ENCODE measurements around the gene SULT1C4.

Gene SULT1C4

GRCh38 chr2:108404784-108405397 lies 27.1 kb downstream of the SULT1C4 start:
- H3K4me2 ChIP-seq (ENCODE audit: insufficient read depth, low read length): no peak overlapping the region
- H3K9ac ChIP-seq (ENCODE audit: low read depth, low read length): no peak overlapping the region
- TF ChIP-seq CTCF (IDR thresholded peaks at IDR 0.05; ENCODE audit: borderline replicate concordance, extremely low read depth, low read length, poor library complexity, severe bottlenecking) (no peak), EZH2 (IDR thresholded peaks at IDR 0.05; ENCODE audit: borderline replicate concordance, low read depth, low read length, severe bottlenecking) (no peak)
- DNase-seq: no peak
- peaks cover 10% of the 10 kb centered on the region for H3K9me3 ChIP-seq (ENCODE audit: insufficient read depth, low read length, severe bottlenecking)
- no peaks in the 10 kb centered on the region for H3K4me1 ChIP-seq (ENCODE audit: insufficient read depth, low read length)
- H3K36me3 ChIP-seq (ENCODE audit: insufficient read depth, low read length): no peaks in the 10 kb centered on the region
- no peaks in the 10 kb centered on the region for H4K20me1 ChIP-seq (ENCODE audit: insufficient read depth, low read length)
- H3K79me2 ChIP-seq (ENCODE audit: insufficient read depth, low read length): no peaks in the 10 kb centered on the region
- H3K27ac ChIP-seq (ENCODE audit: low read length): no peak overlapping the region
- H3K27me3 ChIP-seq (ENCODE audit: insufficient read depth, low read length, poor library complexity): no peaks in the 10 kb centered on the region
- H3K4me3 ChIP-seq (ENCODE audit: low read depth in 1 of 2, low read length in 2 of 2): no peak overlapping the region
- H2AFZ ChIP-seq (ENCODE audit: low read depth, low read length): no peak overlapping the region
- no peak for ATAC-seq (ENCODE audit: insufficient read depth, low read depth)

GRCh38 chr2:108407864-108408729 lies 30.3 kb downstream of the SULT1C4 start:
- H3K4me2 ChIP-seq (ENCODE audit: insufficient read depth, low read length): no peak overlapping the region
- no peak for DNase-seq
- H3K27me3 ChIP-seq (ENCODE audit: insufficient read depth, low read length, poor library complexity): no peaks in the 10 kb centered on the region
- ATAC-seq (ENCODE audit: insufficient read depth, low read depth): no peak
- H3K9ac ChIP-seq (ENCODE audit: low read depth, low read length): no peak overlapping the region
- H4K20me1 ChIP-seq (ENCODE audit: insufficient read depth, low read length): no peaks in the 10 kb centered on the region
- peaks cover 2% of the 10 kb centered on the region for H3K9me3 ChIP-seq (ENCODE audit: insufficient read depth, low read length, severe bottlenecking)
- H3K36me3 ChIP-seq (ENCODE audit: insufficient read depth, low read length): no peaks in the 10 kb centered on the region
- H3K27ac ChIP-seq (ENCODE audit: low read length): no peak overlapping the region
- no peak overlapping the region for H2AFZ ChIP-seq (ENCODE audit: low read depth, low read length)
- TF ChIP-seq CTCF (IDR thresholded peaks at IDR 0.05; ENCODE audit: borderline replicate concordance, extremely low read depth, low read length, poor library complexity, severe bottlenecking): no peak
- TF ChIP-seq EZH2 (IDR thresholded peaks at IDR 0.05; ENCODE audit: borderline replicate concordance, low read depth, low read length, severe bottlenecking): no peak
- H3K79me2 ChIP-seq (ENCODE audit: insufficient read depth, low read length): no peaks in the 10 kb centered on the region
- H3K4me3 ChIP-seq (ENCODE audit: low read depth in 1 of 2, low read length in 2 of 2): no peak overlapping the region
- H3K4me1 ChIP-seq (ENCODE audit: insufficient read depth, low read length): no peaks in the 10 kb centered on the region

- H3K27me3 ChIP-seq (ENCODE audit: insufficient read depth, low read length, poor library complexity): peaks cover 6% of the 10 kb centered on the region
- no peaks in the 10 kb centered on the region for H3K4me1 ChIP-seq (ENCODE audit: insufficient read depth, low read length)
- H3K9ac ChIP-seq (ENCODE audit: low read depth, low read length): no peak overlapping the region
- peaks cover 2% of the 10 kb centered on the region for H3K9me3 ChIP-seq (ENCODE audit: insufficient read depth, low read length, severe bottlenecking)
- no peak for ATAC-seq (ENCODE audit: insufficient read depth, low read depth)
- no peak overlapping the region for H3K27ac ChIP-seq (ENCODE audit: low read length)
- H2AFZ ChIP-seq (ENCODE audit: low read depth, low read length): no peak overlapping the region
- H3K4me2 ChIP-seq (ENCODE audit: insufficient read depth, low read length): no peak overlapping the region
- DNase-seq: no peak
- no peaks in the 10 kb centered on the region for H3K79me2 ChIP-seq (ENCODE audit: insufficient read depth, low read length)
- H3K4me3 ChIP-seq (ENCODE audit: low read depth in 1 of 2, low read length in 2 of 2): no peak overlapping the region
- no peaks in the 10 kb centered on the region for H3K36me3 ChIP-seq (ENCODE audit: insufficient read depth, low read length)
- TF ChIP-seq CTCF (IDR thresholded peaks at IDR 0.05; ENCODE audit: borderline replicate concordance, extremely low read depth, low read length, poor library complexity, severe bottlenecking): no peak
- TF ChIP-seq EZH2 (IDR thresholded peaks at IDR 0.05; ENCODE audit: borderline replicate concordance, low read depth, low read length, severe bottlenecking): no peak
- H4K20me1 ChIP-seq (ENCODE audit: insufficient read depth, low read length): no peaks in the 10 kb centered on the region
Observed at GRCh38 chr2:108409768-108410167, 32.0 kb downstream of the SULT1C4 start.
